B cell (primary cell): Measurements from ENCODE around the gene PRDM2. TPM values are rescaled to one million over a fixed set of nuclear protein-coding genes. Genes with fewer than 3 reads are reported as not detected.

Source experiments
- ATAC-seq: fragments of 200-7000 bp; cut with Tn5 transposase; one replicate; pipeline ENCODE4 v1.10.0; 2021; ENCODE audit warnings: low read depth, mild to moderate bottlenecking, moderate number of reproducible peaks, moderate library complexity
- CTCF ChIA-PET: fragments of 350-600 bp; sonication (Branson Sonifier 250); formaldehyde crosslinking; loops from one replicate; lab custom pipeline; 2021; ENCODE audit warnings: antibody characterized with exemption, inconsistent platforms; lab: Charles Lee
- POLR2A ChIA-PET: fragments of 350-600 bp; sonication (Branson Sonifier 250); formaldehyde crosslinking; loops from one replicate; lab custom pipeline; 2021; ENCODE audit warnings: antibody characterized with exemption; lab: Charles Lee
- DNase-seq: peaks from one replicate; pipeline ENCODE4 v3.0.0; 2013
- H2AFZ ChIP-seq: 2 replicates; pipeline ENCODE4 v1.6.1; 2012; ENCODE audit warnings: mild to moderate bottlenecking, low read depth, low read length; ENCODE audit not compliant: insufficient read depth, poor library complexity, severe bottlenecking
- H3K27ac ChIP-seq, 2 donors: 1 replicate in 1 of 2; 2 replicates in 1 of 2; pipeline ENCODE4 v1.5.1; 2012 to 2013; ENCODE audit warnings: low read length in 2 of 2, mild to moderate bottlenecking in 2 of 2, moderate library complexity in 1 of 2
- H3K27me3 ChIP-seq, 4 experiments: fragments of 200-600 bp in 1 of 4; sonication (generic) in 1 of 4; replicated peaks in 1 of 4; 1 replicate in 2 of 4; 2 replicates in 2 of 4; pipeline versions ENCODE4 v1.6.1 to v1.7.0; 2013 to 2016; ENCODE audit warnings: low read length in 3 of 4, mild to moderate bottlenecking in 2 of 4, mixed read lengths in 1 of 4, moderate library complexity in 1 of 4; ENCODE audit not compliant: insufficient read depth in 4 of 4, control insufficient read depth in 3 of 4; ENCODE audit errors: control extremely low read depth in 1 of 4
- H3K36me3 ChIP-seq, 2 experiments: replicated peaks in 1 of 2; 1 replicate in 1 of 2; 2 replicates in 1 of 2; pipeline versions ENCODE4 v1.6.1 to v1.7.1; 2013; ENCODE audit warnings: low read length in 1 of 2; ENCODE audit not compliant: insufficient read depth in 2 of 2, control insufficient read depth in 1 of 2; ENCODE audit errors: control extremely low read depth in 1 of 2, extremely low read depth in 1 of 2
- H3K4me1 ChIP-seq, 2 donors: fragments of 200-600 bp in 1 of 2; sonication (generic) in 1 of 2; 1 replicate in 1 of 2; 2 replicates in 1 of 2; pipeline versions ENCODE4 v1.5.1 to v1.6.1; 2013 to 2017; ENCODE audit warnings: low read length in 2 of 2; ENCODE audit not compliant: control insufficient read depth in 2 of 2, insufficient read depth in 2 of 2
- H3K4me2 ChIP-seq: replicated peaks from 2 replicates; pipeline ENCODE3; 2012; ENCODE audit warnings: mild to moderate bottlenecking, low read depth, low read length; ENCODE audit not compliant: poor library complexity, severe bottlenecking
- H3K4me3 ChIP-seq, 5 experiments: fragments of 200-600 bp in 1 of 5; sonication (generic) in 1 of 5; 1 replicate in 3 of 5; 2 replicates in 2 of 5; pipeline versions ENCODE4 v1.5.1 to v1.7.0; 2011 to 2016; ENCODE audit warnings: low read length in 4 of 5, mild to moderate bottlenecking in 4 of 5, low read depth in 2 of 5, control low read depth in 1 of 5, moderate library complexity in 1 of 5; ENCODE audit not compliant: insufficient read depth in 1 of 5; ENCODE audit errors: control extremely low read depth in 1 of 5, extremely low read depth in 1 of 5
- H3K79me2 ChIP-seq: fragments of 200-600 bp; sonication (generic); one replicate; pipeline ENCODE4 v1.6.0; 2016; ENCODE audit warnings: low read length; ENCODE audit not compliant: control insufficient read depth, insufficient read depth
- H3K9ac ChIP-seq: fragments of 200-600 bp; sonication (generic); 2 replicates; pipeline ENCODE4 v1.6.1; 2017; ENCODE audit warnings: mild to moderate bottlenecking, low read length, moderate library complexity
- H3K9me3 ChIP-seq, 3 donors: one replicate each; pipeline versions ENCODE4 v1.6.1 to v1.7.1; 2013; ENCODE audit warnings: low read length in 2 of 3; ENCODE audit not compliant: control insufficient read depth in 2 of 3, insufficient read depth in 1 of 3; ENCODE audit errors: control extremely low read depth in 1 of 3
- H4K20me1 ChIP-seq: 2 replicates; pipeline ENCODE4 v1.6.0; 2012; ENCODE audit warnings: mild to moderate bottlenecking, low read length; ENCODE audit not compliant: insufficient read depth, control insufficient read depth, poor library complexity, severe bottlenecking
- H3K27ac Mint-ChIP-seq: one replicate; pipeline ENCODE4 v1.8.0; 2021; ENCODE audit warnings: mixed read lengths
- H3K27me3 Mint-ChIP-seq: one replicate; pipeline ENCODE4 v1.8.0; 2021; ENCODE audit warnings: mixed read lengths
- H3K4me1 Mint-ChIP-seq: one replicate; pipeline ENCODE4 v1.8.0; 2021; ENCODE audit warnings: mixed read lengths
- H3K4me3 Mint-ChIP-seq: one replicate; pipeline ENCODE4 v1.8.0; 2021; ENCODE audit warnings: mixed read lengths
- H3K9me3 Mint-ChIP-seq: one replicate; pipeline ENCODE4 v1.8.0; 2022; ENCODE audit warnings: mixed read lengths; ENCODE audit not compliant: insufficient read depth
- CTCF ChIP-seq: fragments of 200-600 bp; IDR thresholded peaks from one replicate; pipeline ENCODE4 v1.8.0; 2022; ENCODE audit warnings: antibody characterized with exemption, mild to moderate bottlenecking
- EZH2 ChIP-seq: IDR thresholded peaks from 2 replicates; pipeline ENCODE4 v1.6.1; 2012; ENCODE audit warnings: borderline replicate concordance, low read depth, mild to moderate bottlenecking, moderate library complexity, low read length; ENCODE audit not compliant: insufficient read depth, poor library complexity, severe bottlenecking
- WGBS: methylation state at CpG from one replicate; pipeline ENCODE4 v1.1.5; 2013; ENCODE audit warnings: missing lambda C conversion rate; ENCODE audit not compliant: insufficient coverage; 5-methylcytosine and 5-hydroxymethylcytosine counted together
- intact Hi-C: fragments of 100-400 bp; cut with micrococcal nuclease; formaldehyde crosslinking; loops from one replicate; pipeline ENCODE4 v1.10.0; 2022
- polyA plus RNA-seq: library from polyadenylated mRNA; depleted of rRNA; stranded (reverse); fragments of >200 nt; gene quantifications from 2 replicates; pipeline ENCODE4 v1.2.3, GENCODE V29; 2012
- total RNA-seq, 2 donors: library from RNA; stranded (reverse); fragments of 120-200 nt in 1 of 2; gene quantifications; 1 replicate in 1 of 2; 2 replicates in 1 of 2; pipeline versions ENCODE4 v1.2.3 to v1.2.4, GENCODE V29; 2013 to 2022

Gene PRDM2
- total and polyA plus RNA-seq, 2 donors (not counting 1 experiment from before 2014, with no cell fraction given): 50.1 to 432 TPM

GRCh38 chr1:13860031-13860430 is 160.0 kb downstream of the PRDM2 start:
- Histone ChIP-seq H3K27ac (no peak overlapping the region), H3K79me2 (no peaks in the 10 kb centered on the region), H3K4me3 (no peak overlapping the region), H3K36me3 (no peaks in the 10 kb centered on the region), H3K9me3 (peaks cover 2 to 9% (median 6%) of the 10 kb centered on the region in 3 donors), H3K4me2 (no peak overlapping the region), H4K20me1 (no peaks in the 10 kb centered on the region), H3K27me3 (peaks cover 0 to 7% (median 2%) of the 10 kb centered on the region in 4 experiments), H2AFZ (no peak overlapping the region), H3K9ac (no peak overlapping the region), H3K4me1 (no peaks in the 10 kb centered on the region)
- intact Hi-C loops: no loop called here
- peaks cover 39% of the 10 kb centered on the region for H3K27me3 Mint-ChIP-seq
- TF ChIP-seq EZH2 (no peak), CTCF (no peak)
- no peak overlapping the region for H3K4me3 Mint-ChIP-seq
- DNase-seq: no peak
- POLR2A ChIA-PET: no interaction called here
- H3K27ac Mint-ChIP-seq: no peak overlapping the region
- H3K9me3 Mint-ChIP-seq: peaks cover 11% of the 10 kb centered on the region
- WGBS: 100% methylated on average over 1 of the region's 2 CpGs
- no peak for ATAC-seq
- no peaks in the 10 kb centered on the region for H3K4me1 Mint-ChIP-seq
- CTCF ChIA-PET: no interaction called here

DNA sequence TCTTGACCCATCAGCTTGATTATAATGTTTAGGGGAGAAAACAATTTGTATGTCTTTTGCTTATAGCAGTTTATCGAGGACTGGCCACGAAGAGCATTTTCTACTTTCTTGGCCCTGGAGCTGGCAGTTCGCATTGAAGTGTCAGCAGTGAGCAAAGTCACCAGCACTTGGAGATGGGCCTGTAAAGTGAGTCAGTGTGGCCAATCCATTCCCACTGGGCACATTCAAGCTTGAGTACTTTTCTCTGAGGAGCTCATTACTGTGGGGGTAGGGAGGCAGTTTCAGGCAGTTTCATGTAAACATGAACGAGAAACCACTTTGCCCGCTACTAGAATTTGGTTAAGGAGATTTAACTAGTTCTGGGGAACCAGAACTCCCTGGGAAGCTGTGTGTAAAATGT is 164.8 kb downstream of the PRDM2 start:
- H3K27me3 Mint-ChIP-seq: peaks cover 47% of the 10 kb centered on the region
- H3K9me3 Mint-ChIP-seq: no peaks in the 10 kb centered on the region
- no peak for TF ChIP-seq EZH2
- TF ChIP-seq CTCF: no peak
- DNase-seq (no peak), ATAC-seq (no peak)
- Histone ChIP-seq H3K4me1 (no peaks in the 10 kb centered on the region), H3K79me2 (no peaks in the 10 kb centered on the region), H3K36me3 (no peaks in the 10 kb centered on the region), H3K27ac (no peak overlapping the region), H3K4me2 (no peak overlapping the region), H2AFZ (no peak overlapping the region), H3K27me3 (peaks cover 0 to 7% (median 2%) of the 10 kb centered on the region in 4 experiments), H4K20me1 (no peaks in the 10 kb centered on the region), H3K9me3 (no peaks in the 10 kb centered on the region), H3K4me3 (no peak overlapping the region), H3K9ac (no peak overlapping the region)
- POLR2A ChIA-PET: no interaction called here
- H3K27ac Mint-ChIP-seq: no peak overlapping the region
- 85% methylated on average over 5 of the region's 5 CpGs for WGBS
- CTCF ChIA-PET: interaction anchor here (0.6 to 0.7 kb wide), 2 partner anchors 37 to 150 kb away, joined by 3 to 4 read pairs; no protein-coding TSS in a partner anchor
- intact Hi-C loops: no loop called here
- H3K4me3 Mint-ChIP-seq: no peak overlapping the region
- no peaks in the 10 kb centered on the region for H3K4me1 Mint-ChIP-seq
